HG02678 (cell line): ENCODE results near the gene NHLRC3.
A peak's percentile ranks its signal among the peaks of the same experiment; 100 is the strongest.
"Not testable (repeated sequence)": the region's sequence is repeated elsewhere in the genome, so short reads cannot be mapped to it uniquely, and the experiment has no call there.

Source experiments
- ATAC-seq: cut with Tn5 transposase; IDR thresholded peaks from one replicate; pipeline ENCODE4 v1.9.1; 2021; ENCODE audit warnings: mild to moderate bottlenecking, moderate library complexity; ENCODE audit not compliant: unreplicated experiment

The NHLRC3 gene

GRCh38 chr13:39040206-39040605, 1.9 kb downstream of the NHLRC3 start:
- ATAC-seq = no peak

- ATAC-seq = peak; percentile 84
These were observed 6.3 kb downstream of the NHLRC3 start for GRCh38 chr13:39044536-39044935.

GRCh38 chr13:39047560-39047959, 9.3 kb downstream of the NHLRC3 start:
- ATAC-seq = no peak

GRCh38 chr13:39048806-39049205, 10.6 kb downstream of the NHLRC3 start:
- no peak for ATAC-seq

GRCh38 chr13:39049274-39049673, 11.0 kb downstream of the NHLRC3 start:
- ATAC-seq = no peak

GRCh38 chr13:39051157-39051556, 12.9 kb downstream of the NHLRC3 start:
- no peak for ATAC-seq

- ATAC-seq = no peak
These were observed 14.7 kb downstream of the NHLRC3 start for GRCh38 chr13:39052944-39053343.

- ATAC-seq = no peak
These were observed 15.9 kb downstream of the NHLRC3 start for GRCh38 chr13:39054112-39054511.

- ATAC-seq = no peak
These were observed 17.8 kb downstream of the NHLRC3 start for GRCh38 chr13:39056018-39056417.

- ATAC-seq = no peak
These were observed 19.8 kb downstream of the NHLRC3 start for GRCh38 chr13:39058040-39058439.

GRCh38 chr13:39062004-39062403, 23.7 kb downstream of the NHLRC3 start:
- ATAC-seq = no peak

- ATAC-seq = no peak
These were observed 34.6 kb downstream of the NHLRC3 start for GRCh38 chr13:39072842-39073241.

GRCh38 chr13:39073983-39074382, 35.7 kb downstream of the NHLRC3 start:
- no peak for ATAC-seq

- not testable (repeated sequence) for ATAC-seq
These were observed 48.1 kb downstream of the NHLRC3 start for GRCh38 chr13:39086251-39086945.

- ATAC-seq = no peak
These were observed 53.3 kb downstream of the NHLRC3 start for GRCh38 chr13:39091586-39091985.

GRCh38 chr13:39095500-39095899, 57.2 kb downstream of the NHLRC3 start:
- peak; percentile 76 for ATAC-seq

- ATAC-seq = no peak
These were observed 61.0 kb downstream of the NHLRC3 start for GRCh38 chr13:39099231-39099630.
